Mucosa of stomach (tissue), 1 donor: Measurements from ENCODE around the gene CEP290.
"Not testable (repeated sequence)": the region's sequence is repeated elsewhere in the genome, so short reads cannot be mapped to it uniquely, and the experiment has no call there.

Source experiments
- H3K27me3 ChIP-seq: one replicate; pipeline ENCODE4 v1.7.0; 2013; ENCODE audit warnings: mild to moderate bottlenecking, low read length; ENCODE audit not compliant: control insufficient read depth, insufficient read depth
- H3K36me3 ChIP-seq: one replicate; pipeline ENCODE4 v1.7.0; 2013; ENCODE audit warnings: low read length; ENCODE audit not compliant: control insufficient read depth, insufficient read depth
- H3K4me1 ChIP-seq: one replicate; pipeline ENCODE4 v1.7.0; 2013; ENCODE audit warnings: mild to moderate bottlenecking, low read length; ENCODE audit not compliant: control insufficient read depth, insufficient read depth
- H3K4me3 ChIP-seq: one replicate; pipeline ENCODE4 v1.7.0; 2013; ENCODE audit warnings: low read length
- H3K9ac ChIP-seq: one replicate; pipeline ENCODE4 v1.7.0; 2013; ENCODE audit warnings: mild to moderate bottlenecking, low read length, moderate library complexity
- H3K9me3 ChIP-seq: one replicate; pipeline ENCODE4 v1.7.0; 2013; ENCODE audit warnings: mild to moderate bottlenecking, low read length, moderate library complexity; ENCODE audit not compliant: control insufficient read depth
- donor health status: Pancreatic carcinoma.

The CEP290 gene

GRCh38 chr12:88063375-88063774, 78.5 kb downstream of the CEP290 start:
- Histone ChIP-seq H3K4me3 (no peak overlapping the region), H3K9ac (no peak overlapping the region), H3K4me1 (no peaks in the 10 kb centered on the region), H3K27me3 (no peaks in the 10 kb centered on the region), H3K36me3 (no peaks in the 10 kb centered on the region), H3K9me3 (no peaks in the 10 kb centered on the region)

- H3K9ac ChIP-seq, result no peak overlapping the region
- H3K36me3 ChIP-seq, result no peaks in the 10 kb centered on the region
- H3K4me3 ChIP-seq, result no peak overlapping the region
- no peaks in the 10 kb centered on the region for H3K27me3 ChIP-seq
- no peaks in the 10 kb centered on the region for H3K9me3 ChIP-seq
- no peaks in the 10 kb centered on the region for H3K4me1 ChIP-seq
Measured at GRCh38 chr12:88062474-88062873, 79.4 kb downstream of the CEP290 start.

GRCh38 chr12:88058719-88059077, 83.2 kb downstream of the CEP290 start:
- Histone ChIP-seq H3K9me3 (no peaks in the 10 kb centered on the region), H3K4me1 (no peaks in the 10 kb centered on the region), H3K27me3 (no peaks in the 10 kb centered on the region), H3K9ac (no peak overlapping the region), H3K36me3 (no peaks in the 10 kb centered on the region), H3K4me3 (no peak overlapping the region)

- Histone ChIP-seq H3K4me3 (no peak overlapping the region), H3K36me3 (no peaks in the 10 kb centered on the region), H3K9me3 (no peaks in the 10 kb centered on the region), H3K27me3 (no peaks in the 10 kb centered on the region), H3K4me1 (no peaks in the 10 kb centered on the region), H3K9ac (no peak overlapping the region)
Measured at GRCh38 chr12:88057994-88058718, 83.7 kb downstream of the CEP290 start.

- H3K9me3 ChIP-seq, result no peaks in the 10 kb centered on the region
- no peak overlapping the region for H3K9ac ChIP-seq
- H3K4me3 ChIP-seq, result no peak overlapping the region
- H3K36me3 ChIP-seq, result no peaks in the 10 kb centered on the region
- H3K27me3 ChIP-seq, result no peaks in the 10 kb centered on the region
- H3K4me1 ChIP-seq, result no peaks in the 10 kb centered on the region
Measured at GRCh38 chr12:88056571-88056970, 85.3 kb downstream of the CEP290 start.

GRCh38 chr12:88052686-88053085, 89.2 kb downstream of the CEP290 start:
- H3K9me3 ChIP-seq, result no peaks in the 10 kb centered on the region

GRCh38 chr12:88044035-88044434, 97.9 kb downstream of the CEP290 start:
- Histone ChIP-seq H3K9ac (no peak overlapping the region), H3K27me3 (no peaks in the 10 kb centered on the region), H3K36me3 (no peaks in the 10 kb centered on the region), H3K4me3 (no peak overlapping the region), H3K4me1 (no peaks in the 10 kb centered on the region), H3K9me3 (no peaks in the 10 kb centered on the region)

More at GRCh38 chr12:88052686-88053085, 89.2 kb downstream of the CEP290 start:
- H3K36me3 ChIP-seq, result no peaks in the 10 kb centered on the region
- no peak overlapping the region for H3K4me3 ChIP-seq
- no peak overlapping the region for H3K9ac ChIP-seq
- H3K27me3 ChIP-seq, result no peaks in the 10 kb centered on the region
- no peaks in the 10 kb centered on the region for H3K4me1 ChIP-seq

- H3K27me3 ChIP-seq, result no peaks in the 10 kb centered on the region
- no peak overlapping the region for H3K9ac ChIP-seq
- no peak overlapping the region for H3K4me3 ChIP-seq
- H3K36me3 ChIP-seq, result no peaks in the 10 kb centered on the region
- peaks cover 7% of the 10 kb centered on the region for H3K4me1 ChIP-seq
- H3K9me3 ChIP-seq, result no peaks in the 10 kb centered on the region
Measured at GRCh38 chr12:88037770-88038169, 104.1 kb downstream of the CEP290 start.

- Histone ChIP-seq H3K9me3 (no peaks in the 10 kb centered on the region), H3K4me3 (peak overlapping the region; percentile 71), H3K9ac (peak overlapping the region; percentile 87), H3K36me3 (no peaks in the 10 kb centered on the region), H3K27me3 (no peaks in the 10 kb centered on the region), H3K4me1 (peaks cover 7% of the 10 kb centered on the region)
Measured at GRCh38 chr12:88036353-88036965, 105.4 kb downstream of the CEP290 start.

GRCh38 chr12:88035907-88036289, 106.0 kb downstream of the CEP290 start:
- Histone ChIP-seq H3K9ac (peak overlapping the region; percentile 87), H3K27me3 (no peaks in the 10 kb centered on the region), H3K36me3 (no peaks in the 10 kb centered on the region), H3K9me3 (no peaks in the 10 kb centered on the region), H3K4me3 (peak overlapping the region; percentile 71), H3K4me1 (peaks cover 7% of the 10 kb centered on the region)

GRCh38 chr12:88035271-88035906, 106.5 kb downstream of the CEP290 start:
- Histone ChIP-seq H3K9ac (peak overlapping the region; percentile 87), H3K4me1 (peaks cover 7% of the 10 kb centered on the region), H3K9me3 (no peaks in the 10 kb centered on the region), H3K36me3 (no peaks in the 10 kb centered on the region), H3K27me3 (no peaks in the 10 kb centered on the region), H3K4me3 (peak overlapping the region; percentile 71)

- not testable (repeated sequence) for H3K9ac ChIP-seq, H3K27me3 ChIP-seq, H3K4me3 ChIP-seq, H3K4me1 ChIP-seq, H3K36me3 ChIP-seq, H3K9me3 ChIP-seq
Measured at GRCh38 chr12:88031161-88031560, 110.7 kb downstream of the CEP290 start.
